Caco-2 (cell line): ENCODE measurements around the gene CYP17A1. TPM values are rescaled to one million over a fixed set of nuclear protein-coding genes. Genes with fewer than 3 reads are reported as not detected.

Source experiments
- BruUV-seq: library from RNA; stranded (reverse); fragments of 400-500 nt; replicated peaks from 2 replicates; lab custom pipeline; 2021; lab: Mats Ljungman, UMichigan
- CTCF ChIA-PET: fragments of 300-600 bp; sonication (Branson Sonifier 250); formaldehyde crosslinking; loops from one replicate; lab custom pipeline; 2022; ENCODE audit warnings: antibody characterized with exemption; lab: Charles Lee
- POLR2A ChIA-PET: fragments of 300-600 bp; sonication (Branson Sonifier 250); formaldehyde crosslinking; loops from one replicate; lab custom pipeline; 2022; ENCODE audit warnings: antibody characterized with exemption; lab: Charles Lee
- DNase-seq, 2 experiments: peaks; one replicate each; pipeline versions ENCODE4 v3.0.0 to v3.0.0-alpha.2; 2020 to 2022
- H3K27me3 ChIP-seq: replicated peaks from 2 replicates; pipeline ENCODE4 v1.6.0; 2011; ENCODE audit warnings: low read length; ENCODE audit not compliant: control insufficient read depth, insufficient read depth
- H3K36me3 ChIP-seq: 2 replicates; pipeline ENCODE4 v1.5.1; 2011; ENCODE audit warnings: low read length; ENCODE audit not compliant: control insufficient read depth, insufficient read depth
- H3K4me1 ChIP-seq: fragments of 250-450 bp; sonication (Bioruptor Pico); 2 replicates; pipeline ENCODE4 v1.5.1; 2020; ENCODE audit warnings: mild to moderate bottlenecking
- H3K4me3 ChIP-seq: 2 replicates; pipeline ENCODE4 v1.5.1; 2011; ENCODE audit warnings: low read depth, mild to moderate bottlenecking, control low read depth, low read length
- H3K9me3 ChIP-seq: fragments of 250-450 bp; sonication (Bioruptor Pico); 2 replicates; pipeline ENCODE4 v1.5.1; 2020; ENCODE audit warnings: mild to moderate bottlenecking, moderate library complexity
- H3K27ac Mint-ChIP-seq: one replicate; pipeline ENCODE4 v1.8.0; 2022; ENCODE audit warnings: mixed read lengths; ENCODE audit not compliant: unreplicated experiment
- H3K27me3 Mint-ChIP-seq: one replicate; pipeline ENCODE4 v1.8.0; 2022; ENCODE audit warnings: mixed read lengths; ENCODE audit not compliant: insufficient read depth, unreplicated experiment
- H3K36me3 Mint-ChIP-seq: one replicate; pipeline ENCODE4 v1.8.0; 2022; ENCODE audit warnings: mild to moderate bottlenecking, mixed read lengths; ENCODE audit not compliant: insufficient read depth, unreplicated experiment
- H3K4me1 Mint-ChIP-seq: one replicate; pipeline ENCODE4 v1.8.0; 2022; ENCODE audit warnings: low read depth, mixed read lengths; ENCODE audit not compliant: unreplicated experiment
- H3K4me3 Mint-ChIP-seq: one replicate; pipeline ENCODE4 v1.8.0; 2022; ENCODE audit warnings: mild to moderate bottlenecking, moderate library complexity, mixed read lengths; ENCODE audit not compliant: unreplicated experiment
- H3K9me3 Mint-ChIP-seq: one replicate; pipeline ENCODE4 v1.8.0; 2022; ENCODE audit warnings: mixed read lengths; ENCODE audit not compliant: unreplicated experiment
- CTCF ChIP-seq, 2 experiments: fragments of 200-600 bp in 1 of 2; IDR thresholded peaks; 1 replicate in 1 of 2; 2 replicates in 1 of 2; pipeline versions ENCODE4 v1.5.1 to v1.8.0; 2011 to 2022; ENCODE audit warnings: antibody characterized with exemption in 1 of 2, control low read depth in 1 of 2, inconsistent platforms in 1 of 2, low read depth in 1 of 2, low read length in 1 of 2, mild to moderate bottlenecking in 1 of 2, moderate library complexity in 1 of 2; ENCODE audit not compliant: insufficient read depth in 1 of 2, severe bottlenecking in 1 of 2, unreplicated experiment in 1 of 2
- intact Hi-C: fragments of 100-400 bp; cut with micrococcal nuclease; formaldehyde crosslinking; loops from one replicate; pipeline ENCODE4 v1.10.0; 2022; ENCODE audit not compliant: unreplicated experiment
- total RNA-seq: library from RNA; stranded (reverse); gene quantifications from 2 replicates; pipeline ENCODE4 v1.2.3, GENCODE V29; 2022

The CYP17A1 gene
- total RNA-seq, 1 experiment from 2014 or later: not detected

- no peak overlapping the region for H3K4me3 Mint-ChIP-seq
- H3K27me3 ChIP-seq: no peaks in the 10 kb centered on the region
- H3K36me3 ChIP-seq: no peaks in the 10 kb centered on the region
- no TSS peak for BruUV-seq
- H3K4me1 Mint-ChIP-seq: no peaks in the 10 kb centered on the region
- 0 out of 2 replicates have a peak, but pooled peaks cover 4% of the 10 kb centered on the region for H3K4me1 ChIP-seq
- no peak for DNase-seq
- H3K27me3 Mint-ChIP-seq: no peaks in the 10 kb centered on the region
- ChIA-PET CTCF (no interaction called here), POLR2A (no interaction called here)
- H3K27ac Mint-ChIP-seq: no peak overlapping the region
- H3K9me3 ChIP-seq: no peaks in the 10 kb centered on the region
- TF ChIP-seq CTCF (IDR thresholded peaks at IDR 0.05; ENCODE audit: insufficient read depth in 1 of 2, low read depth in 1 of 2, low read length in 1 of 2, severe bottlenecking in 1 of 2, unreplicated experiment in 1 of 2): no peak
- no peak overlapping the region for H3K4me3 ChIP-seq
- intact Hi-C loops: no loop called here
- H3K36me3 Mint-ChIP-seq: no peaks in the 10 kb centered on the region
- H3K9me3 Mint-ChIP-seq: no peaks in the 10 kb centered on the region
Measured at GRCh38 chr10:102791754-102792395, 45.3 kb downstream of the CYP17A1 start.

GRCh38 chr10:102785818-102786217 is 51.4 kb downstream of the CYP17A1 start:
- peaks cover 7% of the 10 kb centered on the region for H3K36me3 Mint-ChIP-seq
- no peak for DNase-seq
- intact Hi-C loops: no loop called here
- H3K4me1 ChIP-seq: peaks cover 17% of the 10 kb centered on the region
- H3K27ac Mint-ChIP-seq: no peak overlapping the region
- BruUV-seq: no TSS peak
- no peak for TF ChIP-seq CTCF (IDR thresholded peaks at IDR 0.05; ENCODE audit: insufficient read depth in 1 of 2, low read depth in 1 of 2, low read length in 1 of 2, severe bottlenecking in 1 of 2, unreplicated experiment in 1 of 2)
- no peak overlapping the region for H3K4me3 ChIP-seq
- H3K9me3 Mint-ChIP-seq: no peaks in the 10 kb centered on the region
- H3K27me3 Mint-ChIP-seq: no peaks in the 10 kb centered on the region
- no peak overlapping the region for H3K4me3 Mint-ChIP-seq
- no peaks in the 10 kb centered on the region for H3K9me3 ChIP-seq
- ChIA-PET CTCF (no interaction called here), POLR2A (no interaction called here)
- H3K4me1 Mint-ChIP-seq: no peaks in the 10 kb centered on the region
- no peaks in the 10 kb centered on the region for H3K36me3 ChIP-seq
- no peaks in the 10 kb centered on the region for H3K27me3 ChIP-seq

- Histone ChIP-seq H3K4me1 (peaks cover 24% of the 10 kb centered on the region), H3K36me3 (no peaks in the 10 kb centered on the region), H3K27me3 (no peaks in the 10 kb centered on the region), H3K9me3 (no peaks in the 10 kb centered on the region), H3K4me3 (no peak overlapping the region)
- intact Hi-C loops: no loop called here
- no TSS peak for BruUV-seq
- TF ChIP-seq CTCF (IDR thresholded peaks at IDR 0.05; ENCODE audit: insufficient read depth in 1 of 2, low read depth in 1 of 2, low read length in 1 of 2, severe bottlenecking in 1 of 2, unreplicated experiment in 1 of 2): no peak
- ChIA-PET POLR2A (no interaction called here), CTCF (no interaction called here)
- Mint-ChIP-seq H3K36me3 (peaks cover 7% of the 10 kb centered on the region), H3K27me3 (no peaks in the 10 kb centered on the region), H3K4me1 (peaks cover 7% of the 10 kb centered on the region), H3K9me3 (no peaks in the 10 kb centered on the region), H3K4me3 (no peak overlapping the region), H3K27ac (peak overlapping the region; percentile 33)
- DNase-seq: no peak
Measured at GRCh38 chr10:102783568-102783967, 53.6 kb downstream of the CYP17A1 start.
